HepG2 (cell line): ENCODE data around the gene LRRC3C. TPM values are rescaled to one million over a fixed set of nuclear protein-coding genes. Genes with fewer than 3 reads are reported as not detected.

Experiments used
- ATAC-seq: fragments of 200-7000 bp; cut with Tn5 transposase; 3 replicates; pipeline ENCODE4 v1.9.1; 2020; ENCODE audit warnings: mild to moderate bottlenecking, moderate library complexity
- BruUV-seq: library from RNA; stranded (reverse); fragments of 400-500 nt; replicated peaks from 2 replicates; lab custom pipeline; 2021; lab: Mats Ljungman, UMichigan
- CTCF ChIA-PET: fragments of 300-600 bp; formaldehyde crosslinking; extraction: SDS; loops from one replicate; lab custom pipeline; 2021; ENCODE audit warnings: low total read pairs, inconsistent platforms, low intra/inter-chr PET ratio; lab: Yijun Ruan, JAX
- POLR2A ChIA-PET: fragments of 350-600 bp; sonication (Branson Sonifier 250); formaldehyde crosslinking; loops from one replicate; lab custom pipeline; 2020; ENCODE audit warnings: antibody characterized with exemption, inconsistent platforms; lab: Yijun Ruan, JAX
- DNase-seq: peaks from one replicate; pipeline ENCODE4 v3.0.0-alpha.2; 2015; ENCODE audit warnings: low spot score
- FAIRE-seq: peaks from 3 replicates; lab custom pipeline; 2011; peaks lifted over from hg19 to GRCh38; lab: Jason Lieb, UNC
- H2AFZ ChIP-seq: one replicate; pipeline ENCODE4 v1.6.1; 2011; ENCODE audit warnings: low read length, inconsistent platforms
- H3K27ac ChIP-seq: fragments of 300-600 bp; 3 replicates; pipeline ENCODE4 v1.8.0; 2011; ENCODE audit warnings: mixed run types, mild to moderate bottlenecking, mixed read lengths, low read length, inconsistent platforms; ENCODE audit not compliant: insufficient read depth; ENCODE audit errors: extremely low read length
- H3K27me3 ChIP-seq, 2 experiments: fragments of 200-600 bp in 1 of 2; 2 replicates in 1 of 2; 3 replicates in 1 of 2; pipeline versions ENCODE4 v1.6.0 to v1.8.0; 2011; ENCODE audit warnings: low read length in 2 of 2, mild to moderate bottlenecking in 2 of 2, moderate library complexity in 2 of 2, inconsistent platforms in 1 of 2; ENCODE audit not compliant: insufficient read depth in 2 of 2, control insufficient read depth in 1 of 2
- H3K36me3 ChIP-seq, 2 experiments: fragments of 200-600 bp in 1 of 2; replicated peaks in 1 of 2; 2 replicates in 1 of 2; 3 replicates in 1 of 2; pipeline versions ENCODE4 v1.5.1 to v1.8.0; 2011; ENCODE audit warnings: low read length in 2 of 2, inconsistent platforms in 1 of 2; ENCODE audit not compliant: insufficient read depth in 2 of 2, control insufficient read depth in 1 of 2
- H3K4me1 ChIP-seq: 2 replicates; pipeline ENCODE4 v1.5.1; 2012; ENCODE audit warnings: low read length, inconsistent platforms; ENCODE audit not compliant: insufficient read depth
- H3K4me2 ChIP-seq: 2 replicates; pipeline ENCODE4 v1.6.0; 2011; ENCODE audit warnings: low read depth, low read length, inconsistent platforms
- H3K4me3 ChIP-seq, 3 experiments: fragments of 200-600 bp in 1 of 3; sonication (generic), shearing (Covaris generic) in 1 of 3; replicated peaks in 1 of 3; 2 replicates each; pipeline ENCODE4 v1.5.1; 2011 to 2016; ENCODE audit warnings: low read length in 3 of 3, inconsistent platforms in 2 of 3, low read depth in 2 of 3, mild to moderate bottlenecking in 2 of 3, control low read depth in 1 of 3, mixed read lengths in 1 of 3; ENCODE audit not compliant: insufficient read depth in 1 of 3
- H3K79me2 ChIP-seq: one replicate; pipeline ENCODE4 v1.6.1; 2011; ENCODE audit warnings: low read length, inconsistent platforms; ENCODE audit not compliant: insufficient read depth
- H3K9ac ChIP-seq: 2 replicates; pipeline ENCODE4 v1.6.0; 2011; ENCODE audit warnings: mild to moderate bottlenecking, low read depth, low read length, inconsistent platforms; ENCODE audit not compliant: insufficient read depth
- H3K9me3 ChIP-seq: 2 replicates; pipeline ENCODE4 v1.5.1; 2012; ENCODE audit warnings: mild to moderate bottlenecking, low read length
- H4K20me1 ChIP-seq: 2 replicates; pipeline ENCODE4 v1.6.0; 2011; ENCODE audit warnings: inconsistent platforms, mild to moderate bottlenecking, low read length, moderate library complexity; ENCODE audit not compliant: insufficient read depth
- CAMTA2 ChIP-seq: sonication (generic); formaldehyde crosslinking; IDR thresholded peaks from 2 replicates; pipeline ENCODE4 v1.4.0; 2020; ENCODE audit warnings: mild to moderate bottlenecking, missing genetic modification reagents, borderline replicate concordance
- GLI4 ChIP-seq: sonication (generic); formaldehyde crosslinking; IDR thresholded peaks from 2 replicates; pipeline ENCODE4 v1.5.1; 2020; ENCODE audit warnings: missing genetic modification reagents, mild to moderate bottlenecking, moderate library complexity, borderline replicate concordance
- GTF3A ChIP-seq: sonication (generic); formaldehyde crosslinking; conservative IDR thresholded peaks from 2 replicates; pipeline ENCODE4 v1.4.0; 2020; ENCODE audit warnings: mild to moderate bottlenecking, missing genetic modification reagents
- POLR2AphosphoS5 ChIP-seq: IDR thresholded peaks from 2 replicates; pipeline ENCODE4 v1.6.1; 2012; ENCODE audit warnings: low read depth, low read length
- RBFOX2 ChIP-seq: fragments of 200-400 bp; formaldehyde crosslinking; IDR thresholded peaks from 2 replicates; pipeline ENCODE4 v1.6.1; 2017; ENCODE audit warnings: low read depth, mild to moderate bottlenecking, low read length
- SNAI1 ChIP-seq: sonication (generic); formaldehyde crosslinking; IDR thresholded peaks from 2 replicates; pipeline ENCODE4 v1.5.0; 2020; ENCODE audit warnings: mild to moderate bottlenecking, missing genetic modification reagents, borderline replicate concordance
- ZFAT ChIP-seq: sonication (generic); formaldehyde crosslinking; conservative IDR thresholded peaks from 2 replicates; pipeline ENCODE4 v1.8.1; 2023; ENCODE audit warnings: missing genetic modification reagents, inconsistent platforms
- ZFP82 ChIP-seq: sonication (generic); formaldehyde crosslinking; IDR thresholded peaks from 2 replicates; pipeline ENCODE4 v1.5.1; 2020; ENCODE audit warnings: mild to moderate bottlenecking, missing genetic modification reagents, borderline replicate concordance
- ZNF232 ChIP-seq: sonication (generic); formaldehyde crosslinking; IDR thresholded peaks from 2 replicates; pipeline ENCODE4 v1.4.0; 2020; ENCODE audit warnings: missing genetic modification reagents, borderline replicate concordance
- ZNF446 ChIP-seq: sonication (generic); formaldehyde crosslinking; IDR thresholded peaks from 2 replicates; pipeline ENCODE4 v1.5.0; 2020; ENCODE audit warnings: mild to moderate bottlenecking, missing genetic modification reagents
- ZNF703 ChIP-seq: sonication (generic); formaldehyde crosslinking; IDR thresholded peaks from 2 replicates; pipeline ENCODE4 v1.5.1; 2020; ENCODE audit warnings: missing genetic modification reagents, mild to moderate bottlenecking, moderate library complexity, borderline replicate concordance
- ZNF773 ChIP-seq: sonication (generic); formaldehyde crosslinking; IDR thresholded peaks from 2 replicates; pipeline ENCODE4 v1.4.0; 2020; ENCODE audit warnings: missing genetic modification reagents, borderline replicate concordance
- ZNF780A ChIP-seq: sonication (generic); formaldehyde crosslinking; IDR thresholded peaks from 2 replicates; pipeline ENCODE4 v1.8.0; 2022; ENCODE audit warnings: mild to moderate bottlenecking, missing genetic modification reagents, moderate library complexity
- WGBS: methylation state at CpG from one replicate; pipeline ENCODE4 v1.1.6; 2017; ENCODE audit warnings: low lambda C conversion rate; 5-methylcytosine and 5-hydroxymethylcytosine counted together
- in situ Hi-C: cut with HindIII; loops from 2 replicates; pipeline ENCODE4 v1.10.0; 2017; ENCODE audit warnings: low pct_unique_long_range_greater_than_20kb; ENCODE audit not compliant: extremely low pct_ligation_motif_present
- intact Hi-C: fragments of 100-400 bp; cut with micrococcal nuclease; formaldehyde crosslinking; loops from one replicate; pipeline ENCODE4 v1.10.0; 2022; ENCODE audit not compliant: unreplicated experiment
- polyA plus RNA-seq, 8 experiments: library from polyadenylated mRNA; depleted of rRNA in 3 of 8; stranded (reverse) in 7 of 8; unstranded in 1 of 8; fragments of >200 nt; fragmentation: Illumina TruSeq in 4 of 8; extraction: Trizol in 4 of 8; gene quantifications; 2 replicates each; pipeline versions ENCODE4 v1.2.1 to v1.2.3, GENCODE V29; 2011 to 2016; ENCODE audit warnings: low read depth in 4 of 8, missing spikeins in 1 of 8, mixed read lengths in 1 of 8; ENCODE audit not compliant: insufficient read depth in 1 of 8
- total RNA-seq, 5 experiments: library from RNA; depleted of rRNA; stranded (reverse); fragments of >200 nt; fragmentation: Illumina TruSeq; extraction: Trizol; gene quantifications; 2 replicates each; pipeline ENCODE4 v1.2.3, GENCODE V29; 2016; ENCODE audit warnings: low read depth in 1 of 5
- TF ChIP-seq, protein P1 (sequence below): sonication (generic); formaldehyde crosslinking; IDR thresholded peaks from 2 replicates; pipeline ENCODE4 v1.5.1; 2020; ENCODE audit warnings: mild to moderate bottlenecking, missing genetic modification reagents, moderate library complexity
- TF ChIP-seq, protein P2 (sequence below): sonication (generic); formaldehyde crosslinking; IDR thresholded peaks from 2 replicates; pipeline ENCODE4 v1.5.0; 2020; ENCODE audit warnings: mild to moderate bottlenecking, missing genetic modification reagents, borderline replicate concordance
- TF ChIP-seq, protein P3 (sequence below): sonication (generic); formaldehyde crosslinking; conservative IDR thresholded peaks from 2 replicates; pipeline ENCODE4 v1.8.0; 2022; ENCODE audit warnings: missing genetic modification reagents

LRRC3C gene
- total and polyA plus RNA-seq, 2 of the 13 experiments (the other 11 are each of a cell fraction or from before 2014, with no cell fraction given), result 0.17 TPM; not detected in 1

DNA sequence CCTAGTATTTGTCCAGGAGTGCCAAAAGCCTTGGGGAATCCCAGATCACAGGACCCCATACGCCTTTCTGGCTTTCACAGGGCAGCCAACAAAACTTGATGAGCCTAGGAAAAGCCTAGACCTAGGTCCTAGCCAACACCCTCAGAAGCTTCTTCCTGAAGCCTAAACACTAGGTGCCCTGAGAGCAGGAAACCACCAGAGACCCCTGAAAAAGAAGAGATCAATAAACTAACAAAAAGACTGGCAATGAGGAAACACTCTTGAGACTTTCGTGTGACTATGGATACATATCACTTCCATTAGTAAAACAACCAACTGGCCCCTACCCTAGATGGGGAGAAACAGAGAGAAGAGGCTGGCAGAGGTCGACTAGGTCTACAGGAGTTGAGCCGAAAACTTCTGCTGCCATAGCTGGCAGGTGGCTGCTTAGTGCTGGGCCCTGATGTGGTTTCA is 1.4 kb upstream of the LRRC3C start:
- intact Hi-C loops, result loop anchor here (2.0 to 10.0 kb wide), 2 partner anchors 55 to 179 kb away; partner anchors contain the start of genes NR1D1 and PSMD3
- no TSS peak for BruUV-seq
- Histone ChIP-seq H4K20me1 (peaks cover 7% of the 10 kb centered on the region; the same call in 1 of the 2 replicates), H3K9me3 (no peaks in the 10 kb centered on the region), H3K4me3 (peak overlapping the region; percentile 72 to 96 (median 90)), H3K79me2 (peaks cover 50% of the 10 kb centered on the region), H3K9ac (peak overlapping the region; percentile 90), H3K4me1 (peaks cover 77% of the 10 kb centered on the region), H3K27me3 (no peaks in the 10 kb centered on the region; a peak in 1 of 5 replicates), H2AFZ (no peak overlapping the region), H3K4me2 (peak overlapping the region; percentile 97), H3K36me3 (peaks cover 23 to 26% of the 10 kb centered on the region in 2 experiments), H3K27ac (peak overlapping the region; percentile 93)
- in situ Hi-C loops, result no loop called here
- ATAC-seq (no peak), DNase-seq (no peak), FAIRE-seq (no peak)
- ChIA-PET POLR2A (interaction anchor here (0.6 to 5.3 kb wide), 15 partner anchors 8 to 223 kb away, joined by 3 to 47 read pairs (median 4); partner anchors contain the start of genes GSDMB and PSMD3), CTCF (no interaction called here)
- 17% methylated on average over 4 of the region's 4 CpGs for WGBS
- 0 out of 2 replicates have a peak, but pooled peaks have one; percentile 38 for TF ChIP-seq ZNF446 (CRISPR knock-in tag)
- peak; percentile 1; the same call in 1 of the 2 replicates for TF ChIP-seq ZNF232 (CRISPR knock-in tag)
- TF ChIP-seq, protein P1, sequence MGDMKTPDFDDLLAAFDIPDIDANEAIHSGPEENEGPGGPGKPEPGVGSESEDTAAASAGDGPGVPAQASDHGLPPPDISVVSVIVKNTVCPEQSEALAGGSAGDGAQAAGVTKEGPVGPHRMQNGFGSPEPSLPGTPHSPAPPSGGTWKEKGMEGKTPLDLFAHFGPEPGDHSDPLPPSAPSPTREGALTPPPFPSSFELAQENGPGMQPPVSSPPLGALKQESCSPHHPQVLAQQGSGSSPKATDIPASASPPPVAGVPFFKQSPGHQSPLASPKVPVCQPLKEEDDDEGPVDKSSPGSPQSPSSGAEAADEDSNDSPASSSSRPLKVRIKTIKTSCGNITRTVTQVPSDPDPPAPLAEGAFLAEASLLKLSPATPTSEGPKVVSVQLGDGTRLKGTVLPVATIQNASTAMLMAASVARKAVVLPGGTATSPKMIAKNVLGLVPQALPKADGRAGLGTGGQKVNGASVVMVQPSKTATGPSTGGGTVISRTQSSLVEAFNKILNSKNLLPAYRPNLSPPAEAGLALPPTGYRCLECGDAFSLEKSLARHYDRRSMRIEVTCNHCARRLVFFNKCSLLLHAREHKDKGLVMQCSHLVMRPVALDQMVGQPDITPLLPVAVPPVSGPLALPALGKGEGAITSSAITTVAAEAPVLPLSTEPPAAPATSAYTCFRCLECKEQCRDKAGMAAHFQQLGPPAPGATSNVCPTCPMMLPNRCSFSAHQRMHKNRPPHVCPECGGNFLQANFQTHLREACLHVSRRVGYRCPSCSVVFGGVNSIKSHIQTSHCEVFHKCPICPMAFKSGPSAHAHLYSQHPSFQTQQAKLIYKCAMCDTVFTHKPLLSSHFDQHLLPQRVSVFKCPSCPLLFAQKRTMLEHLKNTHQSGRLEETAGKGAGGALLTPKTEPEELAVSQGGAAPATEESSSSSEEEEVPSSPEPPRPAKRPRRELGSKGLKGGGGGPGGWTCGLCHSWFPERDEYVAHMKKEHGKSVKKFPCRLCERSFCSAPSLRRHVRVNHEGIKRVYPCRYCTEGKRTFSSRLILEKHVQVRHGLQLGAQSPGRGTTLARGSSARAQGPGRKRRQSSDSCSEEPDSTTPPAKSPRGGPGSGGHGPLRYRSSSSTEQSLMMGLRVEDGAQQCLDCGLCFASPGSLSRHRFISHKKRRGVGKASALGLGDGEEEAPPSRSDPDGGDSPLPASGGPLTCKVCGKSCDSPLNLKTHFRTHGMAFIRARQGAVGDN (CRISPR knock-in tag), result no peak
- no peak for TF ChIP-seq GTF3A
- 0 out of 2 replicates have a peak, but pooled peaks have one; percentile 14 for TF ChIP-seq ZNF703 (CRISPR knock-in tag)
- TF ChIP-seq, protein P2, sequence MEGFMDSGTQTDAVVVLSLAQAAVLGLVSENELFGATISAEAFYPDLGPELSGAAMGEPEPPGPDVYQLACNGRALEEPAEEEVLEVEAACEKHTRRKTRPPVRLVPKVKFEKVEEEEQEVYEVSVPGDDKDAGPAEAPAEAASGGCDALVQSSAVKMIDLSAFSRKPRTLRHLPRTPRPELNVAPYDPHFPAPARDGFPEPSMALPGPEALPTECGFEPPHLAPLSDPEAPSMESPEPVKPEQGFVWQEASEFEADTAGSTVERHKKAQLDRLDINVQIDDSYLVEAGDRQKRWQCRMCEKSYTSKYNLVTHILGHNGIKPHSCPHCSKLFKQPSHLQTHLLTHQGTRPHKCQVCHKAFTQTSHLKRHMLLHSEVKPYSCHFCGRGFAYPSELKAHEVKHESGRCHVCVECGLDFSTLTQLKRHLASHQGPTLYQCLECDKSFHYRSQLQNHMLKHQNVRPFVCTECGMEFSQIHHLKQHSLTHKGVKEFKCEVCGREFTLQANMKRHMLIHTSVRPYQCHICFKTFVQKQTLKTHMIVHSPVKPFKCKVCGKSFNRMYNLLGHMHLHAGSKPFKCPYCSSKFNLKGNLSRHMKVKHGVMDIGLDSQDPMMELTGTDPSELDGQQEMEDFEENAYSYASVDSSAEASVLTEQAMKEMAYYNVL, result 0 out of 2 replicates have a peak, but pooled peaks have one; percentile 12
- no peak for TF ChIP-seq ZFAT (CRISPR knock-in tag)
- 0 out of 2 replicates have a peak, but pooled peaks have one; percentile 26 for TF ChIP-seq CAMTA2 (CRISPR knock-in tag)
- TF ChIP-seq ZNF773, result no peak
- TF ChIP-seq ZNF780A, result no peak
- TF ChIP-seq GLI4, result 0 out of 2 replicates have a peak, but pooled peaks have one; percentile 28
- TF ChIP-seq, protein P3, sequence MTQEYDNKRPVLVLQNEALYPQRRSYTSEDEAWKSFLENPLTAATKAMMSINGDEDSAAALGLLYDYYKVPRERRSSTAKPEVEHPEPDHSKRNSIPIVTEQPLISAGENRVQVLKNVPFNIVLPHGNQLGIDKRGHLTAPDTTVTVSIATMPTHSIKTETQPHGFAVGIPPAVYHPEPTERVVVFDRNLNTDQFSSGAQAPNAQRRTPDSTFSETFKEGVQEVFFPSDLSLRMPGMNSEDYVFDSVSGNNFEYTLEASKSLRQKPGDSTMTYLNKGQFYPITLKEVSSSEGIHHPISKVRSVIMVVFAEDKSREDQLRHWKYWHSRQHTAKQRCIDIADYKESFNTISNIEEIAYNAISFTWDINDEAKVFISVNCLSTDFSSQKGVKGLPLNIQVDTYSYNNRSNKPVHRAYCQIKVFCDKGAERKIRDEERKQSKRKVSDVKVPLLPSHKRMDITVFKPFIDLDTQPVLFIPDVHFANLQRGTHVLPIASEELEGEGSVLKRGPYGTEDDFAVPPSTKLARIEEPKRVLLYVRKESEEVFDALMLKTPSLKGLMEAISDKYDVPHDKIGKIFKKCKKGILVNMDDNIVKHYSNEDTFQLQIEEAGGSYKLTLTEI (CRISPR knock-in tag), result no peak
- TF ChIP-seq SNAI1 (CRISPR knock-in tag), result peak; percentile 68; the same call in 1 of the 2 replicates
- no peak for TF ChIP-seq RBFOX2
- TF ChIP-seq ZFP82 (CRISPR knock-in tag), result 0 out of 2 replicates have a peak, but pooled peaks have one; percentile 23
- TF ChIP-seq POLR2AphosphoS5, result no peak
